GM12892 (cell line): ENCODE measurements around the gene BRD9.

ENCODE experiments used
- DNase-seq: peaks from one replicate; pipeline ENCODE4 v3.0.0; 2011; ENCODE audit not compliant: insufficient read length
- FAIRE-seq: peaks from 2 replicates; lab custom pipeline; 2011; peaks lifted over from hg19 to GRCh38; lab: Jason Lieb, UNC
- POLR2A ChIP-seq: IDR thresholded peaks from 2 replicates; pipeline ENCODE4 v1.6.1; 2011; ENCODE audit warnings: low read depth, low read length, control low read depth
- POLR2AphosphoS5 ChIP-seq: IDR thresholded peaks from 2 replicates; pipeline ENCODE4 v1.6.1; 2011; ENCODE audit warnings: low read depth, low read length, control low read depth
- TAF1 ChIP-seq: IDR thresholded peaks from 2 replicates; pipeline ENCODE4 v1.6.1; 2011; ENCODE audit warnings: low read depth, mild to moderate bottlenecking, control low read depth, low read length, borderline replicate concordance

Gene BRD9

GRCh38 chr5:909086-909485, 16.5 kb upstream of the BRD9 start:
- TF ChIP-seq POLR2A (no peak), POLR2AphosphoS5 (no peak), TAF1 (no peak)
- DNase-seq = no peak
- no peak for FAIRE-seq

DNA sequence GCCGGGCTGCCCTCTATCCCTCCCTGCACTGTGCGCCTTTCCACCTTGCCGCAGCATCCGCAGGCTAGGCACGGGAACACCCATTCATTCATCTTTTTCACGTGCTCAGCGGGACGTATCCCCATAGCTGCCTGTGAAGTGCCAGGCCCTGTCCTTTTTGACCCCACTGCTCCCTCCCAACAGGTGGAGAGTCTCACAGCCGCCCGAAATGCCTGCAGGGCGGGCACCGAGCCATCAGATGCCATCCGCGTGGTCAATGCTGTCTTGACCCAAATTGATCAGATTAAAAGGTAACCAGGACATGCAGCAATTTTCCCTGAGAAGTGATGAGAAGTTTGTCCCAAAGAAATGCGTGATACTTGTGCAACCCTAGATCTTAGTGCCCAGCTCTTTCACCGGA, 15.6 kb upstream of the BRD9 start:
- no peak for FAIRE-seq
- TF ChIP-seq TAF1 = no peak
- TF ChIP-seq POLR2A = no peak
- TF ChIP-seq POLR2AphosphoS5 = no peak
- no peak for DNase-seq

DNA sequence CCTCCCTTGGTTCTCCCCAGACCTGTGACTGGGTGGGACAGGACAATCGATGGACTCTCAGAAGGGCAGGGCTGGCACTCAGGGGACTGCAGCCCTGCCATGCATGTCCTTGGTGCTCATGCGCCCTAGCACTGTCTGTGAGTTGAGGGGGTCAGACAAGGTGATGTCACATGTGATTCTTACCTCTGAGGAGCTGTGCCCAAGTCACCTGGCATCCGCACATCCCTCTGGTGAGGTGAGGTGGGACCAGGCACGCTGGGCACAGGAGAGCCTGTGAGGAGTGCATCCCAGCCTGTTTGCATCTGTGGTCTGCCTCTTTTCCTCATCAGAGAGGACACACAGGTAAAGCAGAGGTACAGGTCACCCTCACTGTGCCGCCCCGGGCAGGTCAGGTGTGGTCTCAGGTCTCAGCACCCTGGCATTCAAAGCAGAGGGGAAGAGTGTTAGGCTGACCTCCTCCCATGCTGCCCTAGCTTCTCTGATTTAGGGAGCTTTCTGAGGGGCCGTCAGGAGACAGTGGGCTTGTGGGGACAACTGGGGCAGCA, 14.8 kb upstream of the BRD9 start:
- FAIRE-seq (no peak), DNase-seq (no peak)
- TF ChIP-seq POLR2AphosphoS5 = no peak
- no peak for TF ChIP-seq TAF1
- no peak for TF ChIP-seq POLR2A

GRCh38 chr5:905139-905642, 12.6 kb upstream of the BRD9 start:
- DNase-seq = no peak
- no peak for FAIRE-seq
- TF ChIP-seq POLR2AphosphoS5 (no peak), POLR2A (no peak), TAF1 (no peak)

DNA sequence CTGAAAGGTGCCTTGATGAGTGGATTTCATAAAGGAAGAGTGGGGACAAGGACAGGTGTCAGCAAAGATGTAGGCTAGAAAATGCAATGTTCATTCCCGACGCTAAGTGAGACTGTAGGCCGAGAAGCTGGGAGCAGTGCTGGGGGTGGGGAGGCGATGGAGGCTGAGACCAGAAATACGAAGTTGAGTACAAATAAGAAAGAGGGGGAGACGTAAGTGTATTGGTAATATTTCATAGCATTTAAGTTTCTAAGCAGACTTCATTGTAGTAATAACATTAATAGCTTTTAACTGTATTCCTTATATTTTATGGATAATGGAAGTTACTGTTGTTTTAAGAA, 11.1 kb upstream of the BRD9 start:
- DNase-seq (no peak), FAIRE-seq (no peak)
- TF ChIP-seq TAF1 (no peak), POLR2A (no peak), POLR2AphosphoS5 (no peak)

- FAIRE-seq (no peak), DNase-seq (no peak)
- no peak for TF ChIP-seq TAF1
- no peak for TF ChIP-seq POLR2AphosphoS5
- no peak for TF ChIP-seq POLR2A
Measured at GRCh38 chr5:902129-902916, 9.7 kb upstream of the BRD9 start.

DNA sequence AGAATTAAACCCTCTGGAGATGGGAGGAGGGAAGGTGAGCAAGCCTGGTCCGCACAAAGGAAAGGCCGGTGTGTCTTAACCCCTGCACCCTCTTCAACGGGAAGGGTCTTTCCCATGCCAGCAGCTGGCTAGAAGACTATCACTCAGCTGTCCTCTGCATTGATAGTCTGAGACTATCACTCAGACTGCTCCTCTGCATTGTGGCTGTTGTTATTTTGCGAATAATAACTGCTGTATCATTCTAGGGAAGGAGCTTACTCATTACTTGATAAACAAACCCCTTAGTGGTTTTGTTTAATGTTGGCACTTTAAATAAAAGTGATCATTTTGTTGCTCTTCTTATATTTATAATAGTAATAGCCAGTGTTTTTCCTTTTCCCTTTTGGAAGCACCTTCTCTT, 8.2 kb upstream of the BRD9 start:
- no peak for TF ChIP-seq POLR2A
- no peak for TF ChIP-seq TAF1
- no peak for TF ChIP-seq POLR2AphosphoS5
- DNase-seq (no peak), FAIRE-seq (no peak)

GRCh38 chr5:893711-894110, 1.1 kb upstream of the BRD9 start:
- FAIRE-seq (no peak), DNase-seq (no peak)
- TF ChIP-seq POLR2AphosphoS5 (no peak), POLR2A (no peak), TAF1 (no peak)

DNA sequence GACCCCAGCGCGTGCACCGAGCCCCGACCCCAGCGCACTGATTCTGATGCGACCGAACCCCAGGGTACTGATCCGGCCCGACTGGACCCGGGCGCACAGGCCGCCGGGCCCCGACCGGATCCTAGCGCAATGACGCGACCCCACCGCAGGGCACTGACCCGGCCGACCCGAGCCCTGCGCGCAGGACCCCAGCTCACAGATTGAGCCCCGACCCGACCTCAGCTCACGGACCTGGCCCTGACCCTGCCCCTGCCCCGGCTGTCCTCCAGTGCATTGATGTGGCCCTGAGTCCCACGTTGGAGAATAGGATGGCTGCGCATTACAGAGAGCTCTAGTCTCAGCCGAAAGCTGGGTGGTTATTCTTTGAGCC, 521 bp upstream of the BRD9 start:
- FAIRE-seq = no peak
- DNase-seq = no peak
- TF ChIP-seq POLR2A = no peak
- TF ChIP-seq POLR2AphosphoS5 = no peak
- no peak for TF ChIP-seq TAF1

- TF ChIP-seq POLR2A = no peak
- TF ChIP-seq POLR2AphosphoS5 = no peak
- no peak for TF ChIP-seq TAF1
- FAIRE-seq (no peak), DNase-seq (peak; percentile 52)
Measured at GRCh38 chr5:891837-892393, 686 bp downstream of the BRD9 start.

GRCh38 chr5:891117-891836, 1.3 kb downstream of the BRD9 start:
- no peak for DNase-seq
- no peak for FAIRE-seq
- TF ChIP-seq TAF1 = no peak
- no peak for TF ChIP-seq POLR2A
- no peak for TF ChIP-seq POLR2AphosphoS5

DNA sequence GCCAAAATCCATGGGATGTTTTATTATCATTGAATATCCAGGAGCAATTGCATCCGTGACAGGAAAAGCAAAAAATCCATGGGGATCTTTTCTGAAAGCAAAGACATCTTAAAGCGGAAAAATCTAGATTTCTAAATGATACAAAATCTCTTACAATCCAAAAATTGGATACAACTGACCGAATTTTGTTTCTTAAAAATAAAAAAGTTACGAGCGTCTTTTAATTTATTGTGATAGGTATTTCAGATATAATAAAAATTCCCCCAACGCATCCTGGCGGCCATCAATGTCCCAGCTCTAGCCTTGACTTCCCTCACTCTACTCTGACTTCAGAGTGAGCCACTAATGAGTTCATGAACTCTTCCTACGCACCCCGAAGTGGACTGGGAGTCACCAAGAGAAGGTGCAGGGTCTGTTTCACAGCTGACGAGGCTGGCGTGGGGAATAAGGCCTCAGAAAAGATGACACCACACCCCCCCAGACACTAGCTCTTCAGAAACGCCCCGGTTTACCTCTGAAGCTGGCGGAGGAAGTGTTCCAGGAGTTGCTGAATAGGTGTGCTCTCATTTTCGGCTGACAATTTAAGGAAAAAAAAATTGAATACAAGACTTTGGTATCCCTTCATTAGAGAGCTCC, 3.4 kb downstream of the BRD9 start:
- FAIRE-seq (no peak), DNase-seq (no peak)
- no peak for TF ChIP-seq TAF1
- TF ChIP-seq POLR2AphosphoS5 = no peak
- TF ChIP-seq POLR2A = no peak
